Measurements from ENCODE around the gene ABCB6. TPM values are rescaled to one million over a fixed set of nuclear protein-coding genes. Genes with fewer than 3 reads are reported as not detected.
A peak's percentile ranks its signal among the peaks of the same experiment; 100 is the strongest.

ABCB6 gene
- total and polyA plus RNA-seq, 10 donors: 8.4 to 28.7 (median 14.0) TPM

DNA sequence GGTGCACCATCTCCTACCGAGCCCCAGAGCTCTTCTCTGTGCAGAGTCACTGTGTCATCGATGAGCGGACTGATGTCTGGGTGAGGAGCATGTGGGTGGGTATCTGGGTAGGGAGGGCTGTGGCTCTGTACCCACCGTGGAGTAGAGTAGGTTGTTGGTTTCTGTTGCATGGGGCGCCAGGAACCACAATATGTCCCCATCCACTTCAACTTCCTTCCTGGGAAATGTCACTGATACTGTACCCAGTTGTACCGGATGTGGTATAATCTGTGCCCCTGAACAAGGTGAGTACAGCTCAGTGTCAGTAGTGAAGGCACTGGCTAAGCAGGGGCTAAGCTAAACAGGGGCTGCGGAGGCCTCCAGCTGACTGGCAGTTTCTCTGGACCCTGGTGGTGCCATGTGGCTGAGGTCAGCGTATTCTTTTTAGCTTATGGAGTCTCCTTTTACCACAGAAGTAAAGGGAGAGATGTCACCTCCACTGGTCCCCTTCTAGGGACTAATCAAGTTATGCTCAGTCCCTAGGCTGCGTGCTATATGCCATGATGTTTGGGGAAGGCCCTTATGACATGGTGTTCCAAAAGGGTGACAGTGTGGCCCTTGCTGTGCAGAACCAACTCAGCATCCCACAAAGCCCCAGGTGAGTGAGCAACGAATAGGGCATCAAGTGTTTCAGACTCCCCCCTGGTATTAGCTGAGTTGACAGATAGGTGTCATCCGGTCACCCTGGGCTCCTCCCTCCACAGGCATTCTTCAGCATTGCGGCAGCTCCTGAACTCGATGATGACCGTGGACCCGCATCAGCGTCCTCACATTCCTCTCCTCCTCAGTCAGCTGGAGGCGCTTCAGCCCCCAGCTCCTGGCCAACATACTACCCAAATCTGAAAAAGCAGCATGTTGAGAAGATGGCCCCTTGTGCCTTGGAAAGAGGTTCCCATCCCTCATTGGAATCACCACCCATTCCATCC is 29.2 kb upstream of the ABCB6 start:
- H3K4me1 ChIP-seq: peaks cover 55 to 96% (median 84%) of the 10 kb centered on the region in 6 donors

GRCh38 chr2:219246559-219246958 is 27.8 kb upstream of the ABCB6 start:
- no peaks in the 10 kb centered on the region for H3K9me3 ChIP-seq
- H3K36me3 ChIP-seq: peaks cover 0 to 46% (median 21%) of the 10 kb centered on the region in 6 donors
- 93 to 96% (median 94%) methylated on average over 3 to 10 of the region's 10 CpGs for WGBS, 5 donors
- no peak for DNase-seq
- TF ChIP-seq POLR2AphosphoS5 (IDR thresholded peaks at IDR 0.05) (no peak), POLR2A (IDR thresholded peaks at IDR 0.05) (no peak), CTCF (IDR thresholded peaks at IDR 0.05 in 8 of 11, conservative IDR thresholded peaks at IDR 0.05 in 3 of 11) (no peak)
- peak overlapping the region; percentile 73 to 99 (median 94) for H3K27ac ChIP-seq
- H3K4me1 ChIP-seq: peaks cover 48 to 86% (median 73%) of the 10 kb centered on the region in 6 donors
- H3K27me3 ChIP-seq (replicated peaks in 1 of 7): no peaks in the 10 kb centered on the region
- intact Hi-C loops (cut with DNase I; ENCODE audit: low total_unique reads): no loop called here
- peak overlapping the region in 2 of 8 donors; percentile 71 to 78 for H3K4me3 ChIP-seq

More for the DNA sequence above, 29.2 kb upstream of the ABCB6 start:
- peak overlapping the region in 7 of 8 donors; percentile 9 to 94 (median 29) for H3K4me3 ChIP-seq
- DNase-seq: peak; percentile 85
- H3K9me3 ChIP-seq: no peaks in the 10 kb centered on the region
- no peaks in the 10 kb centered on the region for H3K27me3 ChIP-seq (replicated peaks in 1 of 7)
- intact Hi-C loops (cut with DNase I; ENCODE audit: low total_unique reads): no loop called here
- WGBS, 5 donors: 58 to 70% (median 60%) methylated on average over 15 to 17 of the region's 17 CpGs
- H3K27ac ChIP-seq: peak overlapping the region; percentile 73 to 99 (median 94)
- H3K36me3 ChIP-seq: peaks cover 0 to 53% (median 23%) of the 10 kb centered on the region in 6 donors
- peak in 1 of 3 donors; percentile 27 for TF ChIP-seq POLR2A (IDR thresholded peaks at IDR 0.05)
- peak; percentile 21 to 96 (median 73) for TF ChIP-seq POLR2AphosphoS5 (IDR thresholded peaks at IDR 0.05)
- TF ChIP-seq CTCF (IDR thresholded peaks at IDR 0.05 in 8 of 11, conservative IDR thresholded peaks at IDR 0.05 in 3 of 11): no peak

DNA sequence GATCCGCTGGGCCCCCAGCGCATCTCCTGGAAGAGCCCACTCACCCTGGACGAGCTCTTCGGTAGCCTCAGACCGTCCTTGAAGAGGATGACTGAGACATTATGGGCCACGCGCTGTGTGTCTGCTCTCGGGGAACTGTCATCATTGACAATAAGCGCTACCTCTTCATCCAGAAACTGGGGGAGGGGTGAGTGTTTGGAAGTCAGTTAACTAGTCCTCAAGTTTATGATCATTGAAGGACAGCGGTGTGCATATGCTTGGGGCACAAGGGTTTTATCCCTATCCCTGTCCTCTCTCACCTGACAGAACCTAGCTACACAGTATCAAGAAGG is 27.1 kb upstream of the ABCB6 start:
- Histone ChIP-seq H3K4me1 (peaks cover 47 to 79% (median 66%) of the 10 kb centered on the region in 6 donors), H3K27ac (peak overlapping the region; percentile 94 to 99 (median 97)), H3K9me3 (no peaks in the 10 kb centered on the region), H3K36me3 (peaks cover 0 to 39% (median 14%) of the 10 kb centered on the region in 6 donors), H3K27me3 (replicated peaks in 1 of 7) (no peaks in the 10 kb centered on the region), H3K4me3 (peak overlapping the region; percentile 69 to 88 (median 76))
- 15 to 24% (median 21%) methylated on average over 10 of the region's 10 CpGs for WGBS, 5 donors
- TF ChIP-seq POLR2AphosphoS5 (IDR thresholded peaks at IDR 0.05) (no peak), CTCF (IDR thresholded peaks at IDR 0.05 in 8 of 11, conservative IDR thresholded peaks at IDR 0.05 in 3 of 11) (peak in 1 of 11 experiments; percentile 5)
- intact Hi-C loops (cut with DNase I; ENCODE audit: low total_unique reads): no loop called here
- no peak for DNase-seq
